ENCODE measurements around the gene SEC16A. TPM values are rescaled to one million over a fixed set of nuclear protein-coding genes. Genes with fewer than 3 reads are reported as not detected.

SEC16A gene
- total and polyA plus RNA-seq, 2 donors (not counting 3 experiments of a cell fraction or from before 2014, with no cell fraction given), result 34.5 to 80.6 TPM

DNA sequence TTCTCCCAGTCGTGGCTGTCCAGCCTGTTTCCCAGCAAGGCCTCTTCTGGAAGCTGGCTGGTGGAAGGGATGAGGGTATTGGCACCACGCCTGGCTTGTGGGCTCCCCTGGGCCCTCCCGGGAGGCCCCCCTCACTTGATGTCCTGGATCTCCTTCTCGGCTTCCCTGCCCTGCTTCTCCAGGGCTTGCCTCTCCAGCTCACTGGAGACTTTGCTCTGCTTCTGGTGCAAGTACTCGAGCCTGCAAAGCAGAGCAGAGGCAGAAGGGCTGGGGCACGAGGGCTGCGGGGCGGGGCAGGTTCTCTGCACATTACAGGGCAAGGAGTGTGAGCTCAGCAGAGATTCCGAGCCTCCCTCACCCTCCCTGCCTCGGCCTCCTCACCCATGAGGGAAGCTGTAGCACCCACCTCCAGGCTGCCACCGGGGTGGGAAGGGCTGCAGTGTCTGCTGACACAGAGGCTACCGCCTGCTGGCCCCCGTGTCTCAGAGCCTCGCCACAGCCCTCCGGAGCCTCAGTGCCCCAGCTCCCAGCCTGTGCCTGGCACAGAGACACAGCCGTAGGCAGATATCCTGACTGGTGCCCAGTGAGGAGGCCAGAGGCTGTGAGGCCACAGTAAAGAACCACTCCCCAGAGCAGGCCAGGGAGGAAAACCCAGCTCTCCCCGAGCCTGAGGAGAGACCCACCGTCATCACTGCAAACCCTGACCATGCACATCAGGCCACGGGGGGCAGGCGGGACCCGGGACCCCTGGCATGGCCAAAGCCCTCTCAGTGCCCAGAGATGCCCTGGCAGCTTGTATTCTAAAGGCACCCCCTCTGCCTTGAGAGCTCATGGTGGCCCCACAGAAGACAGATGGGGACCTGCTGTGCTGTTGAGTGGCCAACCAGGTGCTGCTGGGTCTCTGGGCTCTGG, 90.0 kb downstream of the SEC16A start:
- H3K27ac ChIP-seq (ENCODE audit: insufficient read depth, low read depth, low read length), result no peak overlapping the region
- H3K27me3 ChIP-seq (ENCODE audit: control insufficient read depth in 2 of 2, insufficient read depth in 2 of 2, low read length in 2 of 2), result no peaks in the 10 kb centered on the region
- POLR2A ChIA-PET, result no interaction called here
- no peaks in the 10 kb centered on the region for H3K9me1 ChIP-seq (replicated peaks; ENCODE audit: control insufficient read depth, extremely low read depth, insufficient read depth, low read length)
- no peak overlapping the region for H3K9ac ChIP-seq (replicated peaks; ENCODE audit: extremely low read depth, insufficient read depth, low read length)
- dilution Hi-C loops (cut with MboI; ENCODE audit: extremely low pct_ligation_motif_present, low sequenced_read_pairs), result no loop called here
- H3K79me2 ChIP-seq (ENCODE audit: control insufficient read depth, insufficient read depth, low read length), result peaks cover 1% of the 10 kb centered on the region
- no peaks in the 10 kb centered on the region for H3K4me1 ChIP-seq (ENCODE audit: control insufficient read depth, extremely low read depth, insufficient read depth, low read length)
- intact Hi-C loops (cut with micrococcal nuclease), result no loop called here
- H3K4me3 ChIP-seq (replicated peaks in 1 of 3; ENCODE audit: insufficient read depth in 1 of 3, low read depth in 1 of 3, low read length in 3 of 3), result no peak overlapping the region
- BruUV-seq (replicated peaks), result no TSS peak
- H4K20me1 ChIP-seq (replicated peaks; ENCODE audit: control insufficient read depth, extremely low read depth, insufficient read depth, low read length), result no peaks in the 10 kb centered on the region
- peaks cover 9 to 75% of the 10 kb centered on the region in 2 experiments for H3K36me3 ChIP-seq (ENCODE audit: control insufficient read depth in 2 of 2, extremely low read depth in 1 of 2, insufficient read depth in 2 of 2, low read length in 2 of 2)
- no peaks in the 10 kb centered on the region for H3K9me3 ChIP-seq (replicated peaks; ENCODE audit: control insufficient read depth, insufficient read depth, low read length)
- no peak overlapping the region for H3K4me2 ChIP-seq (ENCODE audit: insufficient read depth, low read length)
- TF ChIP-seq, protein P1, sequence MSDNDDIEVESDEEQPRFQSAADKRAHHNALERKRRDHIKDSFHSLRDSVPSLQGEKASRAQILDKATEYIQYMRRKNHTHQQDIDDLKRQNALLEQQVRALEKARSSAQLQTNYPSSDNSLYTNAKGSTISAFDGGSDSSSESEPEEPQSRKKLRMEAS (IDR thresholded peaks at IDR 0.05; ENCODE audit: insufficient read depth, insufficient read length), result no peak
- TF ChIP-seq EZH2 (IDR thresholded peaks at IDR 0.05; ENCODE audit: borderline replicate concordance, low read depth, low read length, severe bottlenecking), result no peak
- CTCF ChIA-PET, result interaction anchor here (0.8 to 0.9 kb wide), 2 partner anchors 30 to 53 kb away, joined by 3 read pairs; no protein-coding TSS in a partner anchor
- DNase-seq (ENCODE audit: low read depth, low spot score) (no peak), FAIRE-seq (no peak)
- H2AFZ ChIP-seq (ENCODE audit: low read depth, low read length), result no peak overlapping the region

DNA sequence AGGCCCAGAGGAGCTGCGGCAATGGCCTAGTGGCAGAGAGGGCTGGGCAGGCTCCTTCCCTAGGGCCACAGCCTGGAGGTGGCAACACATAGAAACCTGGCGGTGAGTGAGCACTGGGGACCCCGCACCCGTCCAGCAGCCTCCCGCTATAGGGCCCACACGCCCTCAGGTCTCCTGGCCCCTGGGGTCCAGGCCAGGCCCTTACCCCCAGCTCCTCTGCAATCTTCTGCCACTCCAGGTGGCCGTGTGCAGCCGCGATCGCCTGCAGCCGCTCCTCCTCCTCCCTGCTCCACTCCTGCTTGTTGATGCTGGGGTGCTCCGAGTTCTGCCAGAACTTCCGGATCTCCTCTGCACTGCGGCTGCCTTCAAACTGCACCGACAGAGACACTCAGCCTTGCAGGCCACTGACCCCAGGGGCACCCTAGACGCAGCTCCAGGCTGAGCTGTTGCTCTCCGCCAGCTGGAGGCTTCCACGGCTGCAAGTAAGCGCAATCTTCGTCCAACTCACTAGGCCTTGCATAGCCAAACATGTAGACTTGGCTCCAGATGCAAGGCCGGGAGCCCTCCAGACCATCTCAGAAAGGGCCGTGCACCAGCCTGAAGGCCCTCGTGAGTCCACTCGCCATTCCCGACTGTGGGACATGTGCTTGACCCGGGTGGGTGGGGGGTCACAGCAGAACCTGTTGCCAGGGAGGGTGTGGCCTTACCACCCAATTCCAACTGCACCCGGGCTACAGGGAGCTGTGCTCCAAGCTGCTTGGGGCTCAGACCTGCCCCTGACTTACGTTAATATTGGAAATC, 90.9 kb downstream of the SEC16A start:
- H3K4me2 ChIP-seq (ENCODE audit: insufficient read depth, low read length), result no peak overlapping the region
- no peaks in the 10 kb centered on the region for H3K9me1 ChIP-seq (replicated peaks; ENCODE audit: control insufficient read depth, extremely low read depth, insufficient read depth, low read length)
- peaks cover 11 to 75% of the 10 kb centered on the region in 2 experiments for H3K36me3 ChIP-seq (ENCODE audit: control insufficient read depth in 2 of 2, extremely low read depth in 1 of 2, insufficient read depth in 2 of 2, low read length in 2 of 2)
- DNase-seq (ENCODE audit: low read depth, low spot score) (no peak), FAIRE-seq (no peak)
- H3K4me1 ChIP-seq (ENCODE audit: control insufficient read depth, extremely low read depth, insufficient read depth, low read length), result no peaks in the 10 kb centered on the region
- dilution Hi-C loops (cut with MboI; ENCODE audit: extremely low pct_ligation_motif_present, low sequenced_read_pairs) (no loop called here), intact Hi-C loops (cut with micrococcal nuclease) (no loop called here)
- ChIA-PET POLR2A (no interaction called here), CTCF (interaction anchor here (0.8 to 1.5 kb wide), 3 partner anchors 12 to 52 kb away, joined by 3 to 4 read pairs (median 3); no protein-coding TSS in a partner anchor)
- H4K20me1 ChIP-seq (replicated peaks; ENCODE audit: control insufficient read depth, extremely low read depth, insufficient read depth, low read length), result no peaks in the 10 kb centered on the region
- H3K9me3 ChIP-seq (replicated peaks; ENCODE audit: control insufficient read depth, insufficient read depth, low read length), result no peaks in the 10 kb centered on the region
- no TSS peak for BruUV-seq (replicated peaks)
- no peaks in the 10 kb centered on the region for H3K27me3 ChIP-seq (ENCODE audit: control insufficient read depth in 2 of 2, insufficient read depth in 2 of 2, low read length in 2 of 2)
- no peak overlapping the region for H3K27ac ChIP-seq (ENCODE audit: insufficient read depth, low read depth, low read length)
- H3K9ac ChIP-seq (replicated peaks; ENCODE audit: extremely low read depth, insufficient read depth, low read length), result no peak overlapping the region
- H3K79me2 ChIP-seq (ENCODE audit: control insufficient read depth, insufficient read depth, low read length), result no peaks in the 10 kb centered on the region
- TF ChIP-seq JUN (IDR thresholded peaks at IDR 0.05; ENCODE audit: borderline replicate concordance, insufficient read depth, insufficient read length, low read depth), result no peak
- no peak for TF ChIP-seq MYC (IDR thresholded peaks at IDR 0.05; ENCODE audit: low read depth, low read length)
- no peak for TF ChIP-seq GATA2 (IDR thresholded peaks at IDR 0.05; ENCODE audit: insufficient read depth, insufficient read length, low read depth, low read length)
- TF ChIP-seq, protein P1 (IDR thresholded peaks at IDR 0.05; ENCODE audit: insufficient read depth, insufficient read length), result no peak
- no peak for TF ChIP-seq FOS (IDR thresholded peaks at IDR 0.05; ENCODE audit: borderline replicate concordance, insufficient read depth, low read length)
- TF ChIP-seq POLR2AphosphoS5 (IDR thresholded peaks at IDR 0.05; ENCODE audit: insufficient read depth, low read depth, low read length), result no peak
- no peak for TF ChIP-seq POLR2A (IDR thresholded peaks at IDR 0.05; ENCODE audit: low read depth, low read length)
- no peak for TF ChIP-seq EZH2 (IDR thresholded peaks at IDR 0.05; ENCODE audit: borderline replicate concordance, low read depth, low read length, severe bottlenecking)
- TF ChIP-seq, protein P2, sequence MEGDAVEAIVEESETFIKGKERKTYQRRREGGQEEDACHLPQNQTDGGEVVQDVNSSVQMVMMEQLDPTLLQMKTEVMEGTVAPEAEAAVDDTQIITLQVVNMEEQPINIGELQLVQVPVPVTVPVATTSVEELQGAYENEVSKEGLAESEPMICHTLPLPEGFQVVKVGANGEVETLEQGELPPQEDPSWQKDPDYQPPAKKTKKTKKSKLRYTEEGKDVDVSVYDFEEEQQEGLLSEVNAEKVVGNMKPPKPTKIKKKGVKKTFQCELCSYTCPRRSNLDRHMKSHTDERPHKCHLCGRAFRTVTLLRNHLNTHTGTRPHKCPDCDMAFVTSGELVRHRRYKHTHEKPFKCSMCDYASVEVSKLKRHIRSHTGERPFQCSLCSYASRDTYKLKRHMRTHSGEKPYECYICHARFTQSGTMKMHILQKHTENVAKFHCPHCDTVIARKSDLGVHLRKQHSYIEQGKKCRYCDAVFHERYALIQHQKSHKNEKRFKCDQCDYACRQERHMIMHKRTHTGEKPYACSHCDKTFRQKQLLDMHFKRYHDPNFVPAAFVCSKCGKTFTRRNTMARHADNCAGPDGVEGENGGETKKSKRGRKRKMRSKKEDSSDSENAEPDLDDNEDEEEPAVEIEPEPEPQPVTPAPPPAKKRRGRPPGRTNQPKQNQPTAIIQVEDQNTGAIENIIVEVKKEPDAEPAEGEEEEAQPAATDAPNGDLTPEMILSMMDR (IDR thresholded peaks at IDR 0.05; ENCODE audit: extremely low read depth in 1 of 2, insufficient read depth in 1 of 2, low read depth in 1 of 2, low read length in 2 of 2), result no peak
- no peak overlapping the region for H2AFZ ChIP-seq (ENCODE audit: low read depth, low read length)
- no peak overlapping the region for H3K4me3 ChIP-seq (replicated peaks in 1 of 3; ENCODE audit: insufficient read depth in 1 of 3, low read depth in 1 of 3, low read length in 3 of 3)

Measured in endothelial cell of umbilical vein (primary cell).